ENCODE data around the gene DLGAP3. TPM values are rescaled to one million over a fixed set of nuclear protein-coding genes. Genes with fewer than 3 reads are reported as not detected.

The DLGAP3 gene
- total and polyA plus RNA-seq, 2 of the 13 experiments (the other 11 are each of a cell fraction or from before 2014, with no cell fraction given), result 0.03 to 0.04 TPM

DNA sequence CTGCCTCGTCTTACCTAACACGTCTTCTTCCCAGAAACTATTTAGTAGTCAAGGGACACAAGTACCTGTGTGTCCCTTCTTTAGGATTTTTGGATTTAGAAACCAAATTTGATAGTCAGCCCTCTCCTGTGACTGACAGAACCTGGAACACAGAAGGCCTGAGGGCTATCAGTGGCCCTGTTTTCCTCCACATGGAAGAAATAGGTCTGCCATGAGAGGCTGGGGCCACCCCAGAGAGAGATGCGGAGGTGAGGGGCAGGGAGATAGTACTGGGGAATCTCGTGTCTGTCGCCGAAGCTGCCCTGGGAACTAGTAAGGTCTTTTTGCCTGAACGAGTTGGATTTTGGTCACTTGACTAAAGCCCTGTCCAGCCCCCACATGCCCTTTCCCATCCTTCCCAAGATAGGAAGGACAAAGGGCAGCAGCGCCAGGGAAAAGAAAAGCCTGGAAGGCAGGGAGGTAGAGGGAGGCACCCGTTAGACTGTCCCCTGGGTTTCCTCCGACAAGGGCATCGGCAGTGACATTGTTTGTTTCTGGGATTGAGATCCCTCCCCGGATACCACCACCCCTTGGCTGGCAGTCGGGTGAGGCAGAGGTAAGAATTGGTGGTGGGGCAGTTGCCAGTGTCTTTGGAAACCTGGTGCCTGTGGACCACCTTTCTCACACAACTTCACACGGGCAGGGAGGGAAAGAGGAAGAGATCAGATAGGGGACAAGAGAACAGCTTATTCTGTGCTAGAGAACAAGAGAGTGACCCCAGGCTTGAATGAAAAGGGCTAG is 89.7 kb downstream of the DLGAP3 start:
- WGBS (ENCODE audit: low lambda C conversion rate), result 48% methylated on average over 10 of the region's 14 CpGs
- no peak overlapping the region for H3K9ac ChIP-seq (ENCODE audit: insufficient read depth, low read depth, low read length)
- intact Hi-C loops (cut with micrococcal nuclease; ENCODE audit: unreplicated experiment) (no loop called here), in situ Hi-C loops (cut with HindIII; ENCODE audit: extremely low pct_ligation_motif_present, low pct_unique_long_range_greater_than_20kb) (no loop called here)
- no peak for ATAC-seq
- H3K79me2 ChIP-seq (ENCODE audit: insufficient read depth, low read length), result no peaks in the 10 kb centered on the region
- H3K4me2 ChIP-seq (ENCODE audit: low read depth, low read length), result no peak overlapping the region
- TF ChIP-seq ZKSCAN5 (CRISPR knock-in tag; IDR thresholded peaks at IDR 0.05) (no peak), MTA1 (CRISPR knock-in tag; IDR thresholded peaks at IDR 0.05; ENCODE audit: borderline replicate concordance) (no peak), RBM22 (optimal IDR thresholded peaks at IDR 0.05; ENCODE audit: low read length) (no peak), CREB1 (IDR thresholded peaks at IDR 0.05) (no peak), CREB1 (CRISPR knock-in tag; IDR thresholded peaks at IDR 0.05) (no peak), SMYD3 (CRISPR knock-in tag; IDR thresholded peaks at IDR 0.05) (no peak), ZNF225 (CRISPR knock-in tag; IDR thresholded peaks at IDR 0.05) (no peak), ELF1 (CRISPR knock-in tag; IDR thresholded peaks at IDR 0.05) (no peak), PCBP1 (IDR thresholded peaks at IDR 0.05; ENCODE audit: borderline replicate concordance, low read depth, low read length) (no peak), ZFP36L1 (CRISPR knock-in tag; IDR thresholded peaks at IDR 0.05) (no peak)
- TF ChIP-seq, protein P1, sequence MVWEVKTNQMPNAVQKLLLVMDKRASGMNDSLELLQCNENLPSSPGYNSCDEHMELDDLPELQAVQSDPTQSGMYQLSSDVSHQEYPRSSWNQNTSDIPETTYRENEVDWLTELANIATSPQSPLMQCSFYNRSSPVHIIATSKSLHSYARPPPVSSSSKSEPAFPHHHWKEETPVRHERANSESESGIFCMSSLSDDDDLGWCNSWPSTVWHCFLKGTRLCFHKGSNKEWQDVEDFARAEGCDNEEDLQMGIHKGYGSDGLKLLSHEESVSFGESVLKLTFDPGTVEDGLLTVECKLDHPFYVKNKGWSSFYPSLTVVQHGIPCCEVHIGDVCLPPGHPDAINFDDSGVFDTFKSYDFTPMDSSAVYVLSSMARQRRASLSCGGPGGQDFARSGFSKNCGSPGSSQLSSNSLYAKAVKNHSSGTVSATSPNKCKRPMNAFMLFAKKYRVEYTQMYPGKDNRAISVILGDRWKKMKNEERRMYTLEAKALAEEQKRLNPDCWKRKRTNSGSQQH (CRISPR knock-in tag; IDR thresholded peaks at IDR 0.05; ENCODE audit: low read depth), result no peak
- TF ChIP-seq, protein P2, sequence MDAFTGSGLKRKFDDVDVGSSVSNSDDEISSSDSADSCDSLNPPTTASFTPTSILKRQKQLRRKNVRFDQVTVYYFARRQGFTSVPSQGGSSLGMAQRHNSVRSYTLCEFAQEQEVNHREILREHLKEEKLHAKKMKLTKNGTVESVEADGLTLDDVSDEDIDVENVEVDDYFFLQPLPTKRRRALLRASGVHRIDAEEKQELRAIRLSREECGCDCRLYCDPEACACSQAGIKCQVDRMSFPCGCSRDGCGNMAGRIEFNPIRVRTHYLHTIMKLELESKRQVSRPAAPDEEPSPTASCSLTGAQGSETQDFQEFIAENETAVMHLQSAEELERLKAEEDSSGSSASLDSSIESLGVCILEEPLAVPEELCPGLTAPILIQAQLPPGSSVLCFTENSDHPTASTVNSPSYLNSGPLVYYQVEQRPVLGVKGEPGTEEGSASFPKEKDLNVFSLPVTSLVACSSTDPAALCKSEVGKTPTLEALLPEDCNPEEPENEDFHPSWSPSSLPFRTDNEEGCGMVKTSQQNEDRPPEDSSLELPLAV (CRISPR knock-in tag; conservative IDR thresholded peaks at IDR 0.05; ENCODE audit: low read depth), result no peak
- TF ChIP-seq, protein P3, sequence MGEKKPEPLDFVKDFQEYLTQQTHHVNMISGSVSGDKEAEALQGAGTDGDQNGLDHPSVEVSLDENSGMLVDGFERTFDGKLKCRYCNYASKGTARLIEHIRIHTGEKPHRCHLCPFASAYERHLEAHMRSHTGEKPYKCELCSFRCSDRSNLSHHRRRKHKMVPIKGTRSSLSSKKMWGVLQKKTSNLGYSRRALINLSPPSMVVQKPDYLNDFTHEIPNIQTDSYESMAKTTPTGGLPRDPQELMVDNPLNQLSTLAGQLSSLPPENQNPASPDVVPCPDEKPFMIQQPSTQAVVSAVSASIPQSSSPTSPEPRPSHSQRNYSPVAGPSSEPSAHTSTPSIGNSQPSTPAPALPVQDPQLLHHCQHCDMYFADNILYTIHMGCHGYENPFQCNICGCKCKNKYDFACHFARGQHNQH (CRISPR knock-in tag; IDR thresholded peaks at IDR 0.05), result no peak
- no peaks in the 10 kb centered on the region for H3K36me3 ChIP-seq (replicated peaks in 1 of 2; ENCODE audit: control insufficient read depth in 1 of 2, insufficient read depth in 2 of 2, low read length in 2 of 2)
- ChIA-PET CTCF (ENCODE audit: low intra/inter-chr PET ratio, low total read pairs) (no interaction called here), POLR2A (no interaction called here)
- H3K9me3 ChIP-seq (ENCODE audit: low read length), result no peaks in the 10 kb centered on the region
- peaks cover 20% of the 10 kb centered on the region for H3K4me1 ChIP-seq (ENCODE audit: insufficient read depth, low read length)
- H2AFZ ChIP-seq (ENCODE audit: low read length), result no peak overlapping the region
- H3K27ac ChIP-seq (ENCODE audit: extremely low read length, insufficient read depth, low read length), result no peak overlapping the region
- no peaks in the 10 kb centered on the region for H4K20me1 ChIP-seq (ENCODE audit: insufficient read depth, low read length)
- FAIRE-seq, result no peak
- peaks cover 1 to 6% of the 10 kb centered on the region in 2 experiments; a peak in 1 of 5 replicates for H3K27me3 ChIP-seq (ENCODE audit: control insufficient read depth in 1 of 2, insufficient read depth in 2 of 2, low read length in 2 of 2)
- no peak overlapping the region for H3K4me3 ChIP-seq (replicated peaks in 1 of 3; ENCODE audit: insufficient read depth in 1 of 3, low read depth in 2 of 3, low read length in 3 of 3)
- BruUV-seq (replicated peaks), result no TSS peak
- no peak for DNase-seq (ENCODE audit: low spot score)

Data from HepG2 (cell line).